ENCODE data around the gene IFITM1. TPM values are rescaled to one million over a fixed set of nuclear protein-coding genes. Genes with fewer than 3 reads are reported as not detected.

Gene IFITM1
- total and polyA plus RNA-seq, 2 of the 8 experiments (the other 6 are each of a cell fraction or from before 2014, with no cell fraction given), result 394 to 1,464 TPM

DNA sequence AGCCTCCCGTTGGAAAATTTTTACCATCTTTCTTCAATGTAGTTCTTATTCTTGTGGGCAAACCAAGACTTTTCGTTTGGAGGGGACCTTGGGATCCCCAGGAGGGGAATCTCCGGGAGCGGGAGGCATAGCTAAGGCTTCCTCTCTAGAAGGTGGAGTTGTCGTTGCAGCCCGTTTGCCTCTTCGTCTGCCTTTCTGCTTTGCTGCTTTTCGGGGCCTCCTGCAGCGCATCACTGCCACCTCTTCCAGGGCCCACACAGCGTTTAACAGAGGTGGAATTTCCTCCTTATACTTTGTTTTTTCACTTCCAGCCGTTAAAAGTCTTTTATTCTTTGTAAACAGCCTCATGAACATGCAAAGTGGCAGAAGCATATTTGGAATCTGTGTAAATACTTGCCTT is 10.3 kb downstream of the IFITM1 start:
- Histone ChIP-seq H2BK12ac (ENCODE audit: low read depth, low read length) (peak overlapping the region; percentile 84; the same call in 1 of the 2 replicates), H3K27ac (ENCODE audit: low read depth, low read length) (no peak overlapping the region), H4K8ac (ENCODE audit: extremely low read depth, insufficient read depth, low read length) (no peak overlapping the region), H2BK120ac (replicated peaks; ENCODE audit: low read depth, low read length) (no peak overlapping the region), H3K23me2 (ENCODE audit: low read depth, low read length) (peaks cover 3% of the 10 kb centered on the region; the same call in 1 of the 2 replicates), H3K4me2 (ENCODE audit: insufficient read depth in 1 of 2, low read depth in 2 of 2, low read length in 2 of 2) (no peak overlapping the region), H4K91ac (replicated peaks; ENCODE audit: insufficient read length, low read length) (no peak overlapping the region), H4K20me1 (replicated peaks in 1 of 2; ENCODE audit: control insufficient read depth in 1 of 2, insufficient read depth in 2 of 2, low read length in 2 of 2) (no peaks in the 10 kb centered on the region), H3K36me3 (ENCODE audit: control insufficient read depth in 2 of 4, insufficient read depth in 4 of 4, low read length in 3 of 4) (no peaks in the 10 kb centered on the region), H3K18ac (ENCODE audit: extremely low read depth, low read length) (no peak overlapping the region), H3K23ac (ENCODE audit: insufficient read length) (no peak overlapping the region), H3K9ac (replicated peaks in 1 of 4; ENCODE audit: extremely low read depth in 1 of 4, low read depth in 3 of 4, low read length in 3 of 4) (no peak overlapping the region), H3K4me3 (ENCODE audit: extremely low read depth in 1 of 4, insufficient read depth in 2 of 4, low read depth in 3 of 4, low read length in 4 of 4) (no peak overlapping the region), H3K4ac (replicated peaks; ENCODE audit: insufficient read length, low read depth, low read length) (no peak overlapping the region), H3K14ac (ENCODE audit: insufficient read length) (no peak overlapping the region), H3K27me3 (replicated peaks in 1 of 4; ENCODE audit: control insufficient read depth in 3 of 4, extremely low read depth in 1 of 4, insufficient read depth in 3 of 4, low read length in 3 of 4) (no peaks in the 10 kb centered on the region), H2AK5ac (ENCODE audit: low read depth, low read length) (no peak overlapping the region), H2AFZ (ENCODE audit: low read length) (no peak overlapping the region), H3K79me2 (ENCODE audit: control insufficient read depth in 1 of 2, insufficient read depth in 2 of 2, low read length in 2 of 2) (peaks cover 0 to 3% of the 10 kb centered on the region in 2 experiments; a peak in 1 of 4 replicates), H4K5ac (ENCODE audit: insufficient read length, low read depth, low read length) (no peak overlapping the region), H3K4me1 (replicated peaks in 1 of 4; ENCODE audit: control insufficient read depth in 3 of 4, insufficient read depth in 4 of 4, low read length in 3 of 4) (peaks cover 0 to 26% (median 9%) of the 10 kb centered on the region in 4 experiments; a peak in 6 of 7 replicates), H3K79me1 (ENCODE audit: low read depth, low read length) (no peaks in the 10 kb centered on the region), H3K56ac (replicated peaks; ENCODE audit: insufficient read length, low read depth, low read length) (no peak overlapping the region), H2BK15ac (ENCODE audit: low read length) (no peak overlapping the region), H3K9me3 (ENCODE audit: insufficient read depth in 2 of 2, low read depth in 1 of 2, low read length in 1 of 2) (no peaks in the 10 kb centered on the region), H2BK20ac (ENCODE audit: low read length) (no peak overlapping the region), H2BK5ac (ENCODE audit: low read depth, low read length) (no peak overlapping the region; the same call in 1 of the 2 replicates)
- POLR2A ChIA-PET (ENCODE audit: partially characterized antibody), result interaction anchor here (0.8 to 2.2 kb wide), 3 partner anchors 10 to 24 kb away, joined by 3 to 6 read pairs (median 4); no protein-coding TSS in a partner anchor
- DNase-seq (ENCODE audit: low read depth in 1 of 2, low spot score in 2 of 2) (peak in 1 of 2 experiments; percentile 46), FAIRE-seq (no peak)
- TF ChIP-seq TCF12 (IDR thresholded peaks at IDR 0.05; ENCODE audit: low read depth, low read length), result no peak
- no peak for TF ChIP-seq RXRA (IDR thresholded peaks at IDR 0.05; ENCODE audit: insufficient read depth, low read depth, low read length)
- no peak for TF ChIP-seq ZNF274 (IDR thresholded peaks at IDR 0.05; ENCODE audit: borderline replicate concordance, extremely low read depth, low read length)
- TF ChIP-seq, protein P1, sequence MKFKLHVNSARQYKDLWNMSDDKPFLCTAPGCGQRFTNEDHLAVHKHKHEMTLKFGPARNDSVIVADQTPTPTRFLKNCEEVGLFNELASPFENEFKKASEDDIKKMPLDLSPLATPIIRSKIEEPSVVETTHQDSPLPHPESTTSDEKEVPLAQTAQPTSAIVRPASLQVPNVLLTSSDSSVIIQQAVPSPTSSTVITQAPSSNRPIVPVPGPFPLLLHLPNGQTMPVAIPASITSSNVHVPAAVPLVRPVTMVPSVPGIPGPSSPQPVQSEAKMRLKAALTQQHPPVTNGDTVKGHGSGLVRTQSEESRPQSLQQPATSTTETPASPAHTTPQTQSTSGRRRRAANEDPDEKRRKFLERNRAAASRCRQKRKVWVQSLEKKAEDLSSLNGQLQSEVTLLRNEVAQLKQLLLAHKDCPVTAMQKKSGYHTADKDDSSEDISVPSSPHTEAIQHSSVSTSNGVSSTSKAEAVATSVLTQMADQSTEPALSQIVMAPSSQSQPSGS (IDR thresholded peaks at IDR 0.05; ENCODE audit: low read length), result no peak
- no peak for TF ChIP-seq BACH1 (IDR thresholded peaks at IDR 0.05; ENCODE audit: low read length)
- no peak for TF ChIP-seq CHD2 (IDR thresholded peaks at IDR 0.05; ENCODE audit: low read length)
- TF ChIP-seq RAD21 (IDR thresholded peaks at IDR 0.05 in 1 of 2, conservative IDR thresholded peaks at IDR 0.05 in 1 of 2; ENCODE audit: low read depth in 2 of 2, low read length in 2 of 2), result no peak
- TF ChIP-seq, protein P2, sequence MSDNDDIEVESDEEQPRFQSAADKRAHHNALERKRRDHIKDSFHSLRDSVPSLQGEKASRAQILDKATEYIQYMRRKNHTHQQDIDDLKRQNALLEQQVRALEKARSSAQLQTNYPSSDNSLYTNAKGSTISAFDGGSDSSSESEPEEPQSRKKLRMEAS (IDR thresholded peaks at IDR 0.05), result no peak
- no peak for TF ChIP-seq CBX5 (IDR thresholded peaks at IDR 0.05; ENCODE audit: low read depth, low read length)
- no peak for TF ChIP-seq YY1 (IDR thresholded peaks at IDR 0.05; ENCODE audit: low read depth, low read length)
- TF ChIP-seq JUN (IDR thresholded peaks at IDR 0.05; ENCODE audit: low read depth, low read length), result no peak
- TF ChIP-seq KDM5A (IDR thresholded peaks at IDR 0.05; ENCODE audit: low read length), result no peak
- WGBS, 2 experiments (ENCODE audit: extremely low coverage in 1 of 2, insufficient coverage in 1 of 2, insufficient read length in 1 of 2, insufficient replicate concordance in 2 of 2, low coverage in 1 of 2, low lambda C conversion rate in 2 of 2, missing lambda C conversion rate in 1 of 2), result 76% methylated on average over 11 of the region's 11 CpGs; no CpG with 5 or more reads in 1 of the 2 experiments
- CTCF ChIA-PET (ENCODE audit: partially characterized antibody), result interaction anchor here (0.7 to 2.3 kb wide), 7 partner anchors 9 to 74 kb away, joined by 3 to 9 read pairs (median 4); partner anchors contain the start of genes IFITM2 and IFITM5
